ENCODE measurements around the gene DUSP19. TPM values are rescaled to one million over a fixed set of nuclear protein-coding genes. Genes with fewer than 3 reads are reported as not detected.

The DUSP19 gene
- total and polyA plus RNA-seq, 2 of the 13 experiments (the other 11 are each of a cell fraction or from before 2014, with no cell fraction given), result 1.3 to 1.9 TPM

- TF ChIP-seq ZNF280D (CRISPR knock-in tag; IDR thresholded peaks at IDR 0.05) (no peak), ZNF556 (CRISPR knock-in tag; IDR thresholded peaks at IDR 0.05; ENCODE audit: borderline replicate concordance) (no peak), MIER3 (CRISPR knock-in tag; IDR thresholded peaks at IDR 0.05; ENCODE audit: borderline replicate concordance) (0 out of 2 replicates have a peak, but pooled peaks have one; percentile 23), TBX3 (IDR thresholded peaks at IDR 0.05; ENCODE audit: borderline replicate concordance) (no peak), ZNF20 (CRISPR knock-in tag; IDR thresholded peaks at IDR 0.05) (no peak), MAFK (conservative IDR thresholded peaks at IDR 0.05 in 1 of 2, IDR thresholded peaks at IDR 0.05 in 1 of 2; ENCODE audit: low read length in 2 of 2) (no peak), ZNF10 (CRISPR knock-in tag; IDR thresholded peaks at IDR 0.05; ENCODE audit: borderline replicate concordance, low read depth) (no peak), ZNF572 (CRISPR knock-in tag; IDR thresholded peaks at IDR 0.05) (peak; percentile 73; the same call in 1 of the 2 replicates), USF2 (IDR thresholded peaks at IDR 0.05; ENCODE audit: low read depth, low read length) (no peak), USF2 (CRISPR knock-in tag; IDR thresholded peaks at IDR 0.05; ENCODE audit: borderline replicate concordance) (no peak), ZNF503 (CRISPR knock-in tag; IDR thresholded peaks at IDR 0.05) (no peak), REPIN1 (CRISPR knock-in tag; IDR thresholded peaks at IDR 0.05; ENCODE audit: borderline replicate concordance, low read depth) (peak; percentile 72; the same call in 1 of the 2 replicates), CTCF (CRISPR knock-in tag; IDR thresholded peaks at IDR 0.05) (peak; percentile 96), MYC (CRISPR knock-in tag; IDR thresholded peaks at IDR 0.05; ENCODE audit: borderline replicate concordance) (no peak), ATRX (CRISPR knock-in tag; IDR thresholded peaks at IDR 0.05; ENCODE audit: borderline replicate concordance) (no peak), CENPT (CRISPR knock-in tag; IDR thresholded peaks at IDR 0.05; ENCODE audit: low read depth) (no peak), STAT5B (CRISPR knock-in tag; IDR thresholded peaks at IDR 0.05) (no peak), HIVEP1 (CRISPR knock-in tag; IDR thresholded peaks at IDR 0.05) (no peak), CREM (IDR thresholded peaks at IDR 0.05) (no peak), CREM (CRISPR knock-in tag; IDR thresholded peaks at IDR 0.05) (no peak)
Measured at GRCh38 chr2:183070942-183071844, 7.4 kb upstream of the DUSP19 start (continued).
